SK-N-DZ (cell line): ENCODE measurements around the gene OR1B1. TPM values are rescaled to one million over a fixed set of nuclear protein-coding genes. Genes with fewer than 3 reads are reported as not detected.
"Not testable (repeated sequence)": the region's sequence is repeated elsewhere in the genome, so short reads cannot be mapped to it uniquely, and the experiment has no call there.

Source experiments
- DNase-seq: peaks from one replicate; pipeline ENCODE4 v3.0.0-alpha.2; 2015; ENCODE audit warnings: low spot score
- polyA plus RNA-seq, 2 experiments: library from polyadenylated mRNA; depleted of rRNA; stranded (reverse); fragments of >200 nt; gene quantifications; 2 replicates each; pipeline ENCODE4 v1.2.3, GENCODE V29; 2014

Gene OR1B1
- polyA plus RNA-seq (2014; cell fraction: cytosol; rRNA removed), result not detected in 2 replicates
- not detected in 2 replicates for polyA plus RNA-seq (2014; cell fraction: nucleus; rRNA removed)

DNA sequence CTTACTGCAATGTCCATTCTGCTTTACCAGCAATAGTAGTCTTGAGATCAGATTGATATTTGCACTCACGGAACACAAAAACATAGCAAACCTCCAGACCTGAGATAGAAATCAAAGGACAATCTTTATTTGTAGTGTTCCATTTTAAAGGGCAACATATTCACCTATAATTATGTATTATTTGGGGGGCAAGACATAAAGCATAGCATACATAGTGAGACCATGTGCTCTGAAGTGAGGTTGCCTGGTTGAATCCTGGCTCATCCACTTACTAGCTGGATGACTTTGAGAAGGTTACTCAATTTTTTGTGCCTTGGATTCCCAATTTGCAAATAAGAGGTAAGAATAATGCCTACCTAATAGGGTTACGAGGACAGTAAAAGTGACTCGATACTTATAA is at the start of gene OR1B1:
Gene OR1B1, minus strand, starts transcription at position 101 of the 400 bp plus-strand sequence.
- DNase-seq, result no peak

DNA sequence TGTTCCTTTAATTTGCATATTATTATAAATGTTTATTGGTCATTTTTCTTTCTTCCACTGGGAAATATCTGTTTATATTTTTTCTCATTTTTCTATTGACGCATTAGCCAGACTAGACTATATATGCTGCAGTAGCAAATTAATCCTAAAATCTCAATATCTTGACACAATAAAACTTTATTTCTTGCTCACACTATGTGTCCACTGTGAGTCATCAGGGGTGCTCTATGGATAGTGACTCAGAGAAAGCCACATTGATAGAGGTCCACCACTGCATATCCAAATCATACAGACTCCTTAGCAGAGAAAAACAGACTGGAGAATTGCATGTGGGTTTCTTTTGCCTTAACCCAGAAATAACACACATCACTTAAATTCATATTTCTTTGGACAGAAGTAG is 38.3 kb upstream of the OR1B1 start:
- DNase-seq, result no peak

DNA sequence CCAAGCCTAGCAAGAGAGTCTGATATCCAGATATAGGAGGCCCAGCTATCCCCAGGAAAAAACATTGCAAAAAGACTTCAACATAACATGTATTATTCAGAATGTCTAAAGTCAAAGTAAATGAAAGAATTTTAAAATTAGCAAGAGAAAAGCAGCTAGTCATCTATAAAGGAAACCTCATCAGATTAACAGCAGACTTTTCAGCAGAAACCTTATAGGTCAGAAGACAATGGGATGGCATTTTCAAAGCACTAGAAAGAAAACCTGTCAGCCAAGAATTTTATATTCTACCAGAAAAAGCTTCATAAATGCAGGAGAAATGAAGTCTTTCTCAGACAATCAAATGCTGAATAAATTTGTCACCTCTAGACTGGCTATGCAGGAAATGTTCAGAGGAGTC is 27.4 kb upstream of the OR1B1 start:
- DNase-seq, result no peak

DNA sequence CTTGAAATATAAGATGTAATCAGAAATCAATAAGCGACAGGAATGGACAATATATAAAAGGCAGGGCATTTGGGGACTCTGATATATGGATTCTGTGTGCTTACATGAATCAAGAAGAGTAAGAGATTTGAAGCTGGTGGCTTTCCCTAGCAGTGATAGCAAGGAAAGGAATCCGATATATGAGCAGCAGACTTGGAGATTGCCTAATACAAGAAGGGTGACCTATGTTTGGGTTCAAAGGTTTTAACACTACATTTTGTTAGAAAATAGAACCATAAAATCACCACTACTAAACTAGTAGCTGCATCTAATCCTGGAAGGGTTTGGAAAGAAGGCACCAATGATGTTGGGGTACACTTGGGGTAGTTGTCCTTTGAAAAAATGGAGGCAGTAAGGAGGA is 15.1 kb upstream of the OR1B1 start:
- no peak for DNase-seq

DNA sequence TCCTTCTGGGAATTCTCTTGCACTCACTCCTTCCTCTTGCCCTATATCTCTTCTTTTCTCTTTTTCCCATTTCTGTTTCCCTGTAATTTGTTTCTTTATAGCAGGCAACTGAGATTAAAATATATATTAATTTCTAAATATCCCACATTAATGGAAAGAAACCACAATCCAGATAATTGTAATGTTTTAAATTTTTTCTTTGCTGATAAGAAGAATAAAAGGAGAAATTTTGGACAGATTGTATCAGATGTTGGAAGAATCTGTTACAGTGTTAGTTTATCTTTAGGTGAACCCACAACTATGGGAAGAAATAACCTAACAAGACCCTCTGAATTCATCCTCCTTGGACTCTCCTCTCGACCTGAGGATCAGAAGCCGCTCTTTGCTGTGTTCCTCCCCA is 4.0 kb upstream of the OR1B1 start, which contains the start of gene OR1L1:
Gene OR1L1, plus strand, starts transcription at position 301 of the 400 bp plus-strand sequence. Its CDS starts 0 bp downstream, at position 301.
- no peak for DNase-seq

DNA sequence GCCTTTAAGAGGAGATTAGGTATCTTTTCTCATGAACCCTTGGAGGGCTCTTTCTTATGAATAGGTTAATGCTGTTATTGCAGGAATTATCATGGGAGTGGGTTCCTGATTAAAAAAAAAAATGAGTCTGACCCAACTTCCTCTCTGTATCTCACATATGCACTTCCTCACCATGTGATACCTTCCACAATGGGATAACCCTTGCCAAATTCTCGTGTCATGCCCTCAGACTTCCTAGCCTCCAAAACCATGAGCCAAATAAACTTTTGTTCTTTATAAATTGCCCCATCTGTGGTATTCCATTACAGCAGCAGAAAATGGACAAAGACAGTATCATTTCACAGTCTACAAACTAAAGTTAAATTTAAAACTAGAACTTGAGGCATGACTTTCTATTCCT is 1.0 kb downstream of the OR1B1 start:
- no peak for DNase-seq

DNA sequence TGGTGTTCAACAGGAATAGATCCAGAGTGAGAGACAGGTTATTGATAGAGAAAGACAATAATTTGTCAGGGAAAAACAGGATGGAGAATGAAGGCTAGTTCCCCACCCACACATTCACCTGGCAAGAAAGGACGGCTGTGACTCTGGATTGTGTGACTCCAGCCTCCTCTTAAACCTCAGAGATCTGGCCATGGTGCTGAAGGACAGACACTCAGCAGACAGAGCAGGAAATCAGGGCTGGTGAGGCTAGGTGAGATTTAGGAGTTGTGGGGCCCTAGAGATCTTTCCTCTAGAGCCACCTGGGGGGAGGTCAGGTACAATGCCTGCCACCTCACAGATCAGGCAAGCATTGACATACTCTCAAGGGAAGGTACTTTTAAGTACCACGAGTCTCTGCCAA is 15.2 kb downstream of the OR1B1 start:
- DNase-seq, result no peak

DNA sequence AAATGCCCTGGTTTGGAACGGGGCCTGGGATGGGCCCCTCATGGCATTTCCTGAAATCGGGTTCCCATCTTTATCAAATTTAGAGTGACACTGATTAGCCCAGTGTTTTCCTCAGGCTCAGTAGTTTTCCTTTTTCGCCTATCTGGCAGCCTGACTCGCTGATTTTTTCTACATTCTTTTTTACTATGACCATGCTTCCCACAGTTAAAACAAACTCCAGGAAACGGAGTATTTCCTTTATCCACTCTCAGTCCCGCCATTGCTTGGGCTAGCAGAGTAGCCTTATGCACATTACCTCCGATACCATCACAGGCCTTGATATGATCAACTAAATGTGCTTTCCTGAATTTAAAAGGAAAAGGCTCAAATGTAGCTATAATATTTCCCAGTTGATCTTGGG is 37.4 kb downstream of the OR1B1 start:
- no peak for DNase-seq

DNA sequence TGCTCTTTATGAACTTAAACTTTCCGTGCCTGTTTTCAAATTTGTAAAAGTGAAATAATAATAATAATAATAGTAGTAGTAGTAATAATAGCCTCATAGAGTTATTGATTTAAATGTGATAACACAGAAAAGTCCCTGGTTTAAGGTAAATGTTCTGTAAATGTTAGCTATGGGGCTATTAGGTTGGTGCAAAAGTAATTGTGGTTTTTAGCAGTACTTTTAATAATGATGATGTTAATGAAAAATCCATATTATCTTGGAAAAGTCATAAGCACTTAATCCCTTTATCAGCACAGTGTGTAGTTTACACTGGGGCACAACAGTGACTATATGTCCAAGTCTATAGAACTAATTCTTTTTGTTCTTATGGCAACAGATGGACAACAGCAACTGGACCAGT is 43.1 kb downstream of the OR1B1 start, which contains the start of gene OR1Q1:
Gene OR1Q1, plus strand, starts transcription at position 377 of the 400 bp plus-strand sequence. Its CDS starts 0 bp downstream, at position 377.
- DNase-seq, result no peak

DNA sequence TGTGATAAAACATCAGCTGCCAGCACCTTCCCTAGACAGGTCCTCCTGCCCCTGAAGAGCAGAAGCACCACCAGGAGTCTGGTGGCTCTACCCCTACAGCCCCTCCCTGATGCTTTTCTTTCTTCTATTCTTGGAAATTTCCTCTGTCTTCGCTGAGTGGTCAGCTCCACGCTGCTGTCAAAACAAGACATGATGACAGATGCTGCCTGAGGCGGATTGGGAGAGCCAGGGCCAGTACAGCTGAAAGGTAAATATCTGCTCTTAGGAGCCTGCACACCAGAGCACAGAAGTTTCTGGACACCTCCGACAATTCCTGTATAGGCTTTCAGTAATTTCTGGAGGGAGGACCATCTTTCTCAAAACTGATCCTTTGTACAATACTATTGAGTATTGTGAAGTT is 47.6 kb downstream of the OR1B1 start:
- DNase-seq, result no peak

DNA sequence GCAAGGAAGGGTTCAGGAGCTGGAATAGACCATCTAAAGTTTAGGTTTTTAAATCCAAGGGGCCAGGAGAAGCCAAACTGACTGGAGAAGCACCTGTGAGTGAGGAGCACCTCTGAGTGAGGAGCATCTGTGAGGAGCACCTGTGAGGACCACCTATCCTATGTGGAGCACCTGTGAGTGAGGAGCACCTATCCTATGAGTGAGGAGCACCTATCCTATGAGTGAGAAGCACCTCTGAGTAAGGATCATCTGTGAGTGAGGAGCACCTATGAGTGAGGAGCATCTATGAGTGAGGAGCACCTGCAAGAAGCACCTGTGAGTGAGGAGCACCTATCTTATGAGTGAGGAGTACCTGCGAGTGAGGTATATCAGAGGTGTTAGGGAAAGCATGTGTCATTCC is 50.8 kb downstream of the OR1B1 start:
- no peak for DNase-seq

DNA sequence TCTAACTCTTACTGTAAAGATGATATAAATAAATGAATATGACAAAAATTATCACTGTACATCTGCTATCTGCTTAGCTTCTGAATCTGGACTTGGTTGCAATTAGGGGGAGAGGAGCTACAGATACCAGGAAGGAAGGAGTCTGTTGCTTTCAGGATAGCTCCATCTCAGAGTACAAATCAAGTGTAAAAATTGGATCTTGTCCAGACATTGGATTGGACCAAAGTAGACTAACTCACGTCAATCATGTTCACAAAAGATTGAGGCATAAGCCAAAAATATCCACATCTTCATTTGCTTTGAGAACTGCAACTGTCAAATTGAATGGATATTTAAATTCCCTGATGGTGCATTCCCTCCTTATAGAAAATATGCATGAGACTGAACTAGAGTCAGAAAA is 51.7 kb downstream of the OR1B1 start:
- DNase-seq, result no peak

DNA sequence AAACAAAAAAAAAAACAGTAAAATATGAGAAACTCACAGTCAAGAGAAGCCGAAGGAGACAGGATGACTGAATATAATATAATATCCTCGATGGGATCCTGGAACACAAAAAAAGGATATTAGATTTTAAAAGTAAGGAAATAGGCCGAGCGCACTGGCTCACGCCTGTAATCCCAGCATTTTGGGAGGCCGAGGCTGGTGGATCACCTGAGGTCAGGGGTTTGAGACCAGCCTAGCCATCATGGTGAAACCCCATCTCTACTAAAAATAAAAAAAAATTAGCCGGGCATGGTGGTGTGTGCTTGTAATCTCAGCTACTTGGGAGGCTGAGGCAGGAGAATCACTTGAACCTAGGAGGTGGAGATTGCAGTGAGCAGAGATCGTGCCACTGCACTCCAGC is 74.1 kb downstream of the OR1B1 start, which contains the start of gene OR1L8:
Gene OR1L8, minus strand, starts transcription at position 101 of the 400 bp plus-strand sequence. CDS start 14,907 bp downstream, outside the sequence.
- not testable (repeated sequence) for DNase-seq

DNA sequence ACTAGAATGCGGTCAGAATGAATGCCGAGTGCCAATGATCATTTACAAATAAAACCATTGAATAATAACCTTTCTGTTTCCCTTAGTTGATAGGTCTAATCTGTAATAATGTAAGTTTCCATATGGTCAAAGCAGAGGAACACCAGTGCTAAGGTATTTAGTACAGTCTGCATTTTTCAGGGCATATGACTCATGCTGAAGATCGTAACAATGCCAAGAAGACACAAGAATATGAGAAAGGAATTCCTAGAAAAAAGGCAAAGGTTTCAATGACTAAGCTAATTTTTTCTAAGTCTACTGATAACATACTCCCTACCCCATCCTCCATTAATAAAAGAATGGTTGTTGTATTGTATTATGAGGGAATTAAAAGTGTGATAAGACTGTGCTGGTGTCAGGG is 77.1 kb downstream of the OR1B1 start:
- no peak for DNase-seq

DNA sequence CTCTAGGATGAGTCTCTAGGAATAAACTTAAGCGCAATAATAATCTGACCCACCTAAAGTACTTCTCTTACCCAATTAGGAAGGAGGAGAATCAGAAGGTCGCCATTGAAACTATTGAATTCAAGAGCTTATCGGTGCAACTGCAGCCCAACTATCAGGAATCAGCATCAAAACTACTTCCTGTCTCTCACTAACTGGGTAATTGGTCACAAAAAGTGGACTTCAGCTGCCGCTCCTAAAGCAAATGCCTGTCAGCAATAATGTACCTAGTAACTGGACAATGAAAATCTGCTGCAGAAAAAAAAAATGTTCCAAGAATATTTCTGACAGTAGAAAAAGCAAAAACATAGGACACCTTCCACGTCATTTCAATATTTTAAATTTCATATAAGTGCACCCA is 77.6 kb downstream of the OR1B1 start:
- DNase-seq, result no peak
